MCF 10A (cell line): ENCODE data around the gene BCAS3. TPM values are rescaled to one million over a fixed set of nuclear protein-coding genes. Genes with fewer than 3 reads are reported as not detected.

Experiments used
- BruUV-seq: library from RNA; stranded (reverse); fragments of 400-500 nt; replicated peaks from 2 replicates; lab custom pipeline; 2021; lab: Mats Ljungman, UMichigan
- CTCF ChIA-PET: fragments of 300-600 bp; sonication (Branson Sonifier 250); formaldehyde crosslinking; extraction: SDS; loops from one replicate; lab custom pipeline; 2021; ENCODE audit warnings: antibody characterized with exemption, inconsistent platforms; lab: Yijun Ruan, JAX
- POLR2A ChIA-PET: fragments of 300-600, 350-650 bp; sonication (Branson Sonifier 250); formaldehyde crosslinking; extraction: SDS; loops from one replicate; lab custom pipeline; 2020; ENCODE audit warnings: antibody characterized with exemption, inconsistent platforms; lab: Yijun Ruan, JAX
- DNase-seq: peaks from one replicate; pipeline ENCODE4 v3.0.0-alpha.2; 2018; ENCODE audit not compliant: unreplicated experiment
- H3K27ac Mint-ChIP-seq: one replicate; pipeline ENCODE4 v1.8.0; 2022; ENCODE audit warnings: mild to moderate bottlenecking, low read depth, mixed read lengths; ENCODE audit not compliant: unreplicated experiment
- H3K27me3 Mint-ChIP-seq: one replicate; pipeline ENCODE4 v1.8.0; 2022; ENCODE audit warnings: mixed read lengths; ENCODE audit not compliant: insufficient read depth, unreplicated experiment
- H3K36me3 Mint-ChIP-seq: one replicate; pipeline ENCODE4 v1.8.0; 2022; ENCODE audit warnings: mild to moderate bottlenecking, moderate library complexity, mixed read lengths; ENCODE audit not compliant: insufficient read depth, unreplicated experiment
- H3K4me1 Mint-ChIP-seq: one replicate; pipeline ENCODE4 v1.8.0; 2022; ENCODE audit warnings: mixed read lengths; ENCODE audit not compliant: insufficient read depth, unreplicated experiment
- H3K4me3 Mint-ChIP-seq: one replicate; pipeline ENCODE4 v1.8.0; 2022; ENCODE audit warnings: mild to moderate bottlenecking, moderate library complexity, mixed read lengths; ENCODE audit not compliant: unreplicated experiment
- H3K9me3 Mint-ChIP-seq: one replicate; pipeline ENCODE4 v1.8.0; 2022; ENCODE audit warnings: mixed read lengths; ENCODE audit not compliant: unreplicated experiment
- CTCF ChIP-seq: fragments of 200-600 bp; IDR thresholded peaks from one replicate; pipeline ENCODE4 v1.8.0; 2022; ENCODE audit warnings: antibody characterized with exemption, mild to moderate bottlenecking; ENCODE audit not compliant: unreplicated experiment
- intact Hi-C: fragments of 100-400 bp; cut with micrococcal nuclease; formaldehyde crosslinking; loops from 2 replicates; pipeline ENCODE4 v1.14.1; 2022
- total RNA-seq: library from RNA; stranded (reverse); gene quantifications from 2 replicates; pipeline ENCODE4 v1.2.3, GENCODE V29; 2022

Gene BCAS3
- total RNA-seq, 1 experiment from 2014 or later, result 14.6 TPM

DNA sequence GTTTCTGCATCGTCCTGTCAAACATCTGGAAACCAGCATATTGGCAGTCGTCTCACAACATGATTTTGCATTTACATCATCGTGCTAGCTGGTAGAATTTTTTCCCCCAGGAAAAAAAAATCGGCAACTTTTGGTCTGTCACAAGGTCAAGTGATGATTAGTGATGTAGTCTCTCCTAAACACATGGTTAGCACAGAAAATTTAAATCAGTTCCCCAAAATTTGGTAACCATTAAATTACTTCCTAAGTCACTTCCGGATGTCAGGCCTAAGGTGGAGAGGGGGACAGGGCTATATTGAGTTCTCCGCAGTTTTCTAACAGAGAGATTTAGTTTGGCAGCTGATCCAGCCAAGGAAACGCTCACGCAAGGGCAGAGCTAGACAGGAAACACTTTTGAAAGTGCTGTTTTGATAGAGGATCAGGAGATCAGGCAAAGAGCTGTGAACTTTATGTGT is 451.0 kb downstream of the BCAS3 start:
- intact Hi-C loops, result no loop called here
- H3K9me3 Mint-ChIP-seq, result no peaks in the 10 kb centered on the region
- POLR2A ChIA-PET, result no interaction called here
- TF ChIP-seq CTCF, result no peak
- CTCF ChIA-PET, result no interaction called here
- DNase-seq, result no peak
- H3K4me1 Mint-ChIP-seq, result no peaks in the 10 kb centered on the region
- H3K27me3 Mint-ChIP-seq, result no peaks in the 10 kb centered on the region
- no peaks in the 10 kb centered on the region for H3K36me3 Mint-ChIP-seq
- BruUV-seq, result no TSS peak
- H3K4me3 Mint-ChIP-seq, result no peak overlapping the region
- no peak overlapping the region for H3K27ac Mint-ChIP-seq

GRCh38 chr17:61129267-61130254 is 451.9 kb downstream of the BCAS3 start:
- POLR2A ChIA-PET, result no interaction called here

GRCh38 chr17:61130330-61130729 is 452.7 kb downstream of the BCAS3 start:
- no peak overlapping the region for H3K27ac Mint-ChIP-seq
- no peaks in the 10 kb centered on the region for H3K4me1 Mint-ChIP-seq
- H3K36me3 Mint-ChIP-seq, result no peaks in the 10 kb centered on the region
- H3K27me3 Mint-ChIP-seq, result no peaks in the 10 kb centered on the region
- ChIA-PET CTCF (interaction anchor here (0.6 kb wide), 1 partner anchor 15 kb away, joined by 3 read pairs; no protein-coding TSS in a partner anchor), POLR2A (no interaction called here)
- H3K4me3 Mint-ChIP-seq, result no peak overlapping the region
- no peaks in the 10 kb centered on the region for H3K9me3 Mint-ChIP-seq
- TF ChIP-seq CTCF, result no peak
- no peak for DNase-seq
- intact Hi-C loops, result no loop called here
- no TSS peak for BruUV-seq

More at GRCh38 chr17:61129267-61130254, 451.9 kb downstream of the BCAS3 start:
- BruUV-seq, result no TSS peak
- no peak for TF ChIP-seq CTCF
- no peak for DNase-seq
- H3K4me1 Mint-ChIP-seq, result no peaks in the 10 kb centered on the region
- intact Hi-C loops, result no loop called here
- no peak overlapping the region for H3K4me3 Mint-ChIP-seq
- no peak overlapping the region for H3K27ac Mint-ChIP-seq
- no peaks in the 10 kb centered on the region for H3K36me3 Mint-ChIP-seq
- no peaks in the 10 kb centered on the region for H3K9me3 Mint-ChIP-seq
- H3K27me3 Mint-ChIP-seq, result no peaks in the 10 kb centered on the region
- CTCF ChIA-PET, result interaction anchor here (0.6 to 0.8 kb wide), 2 partner anchors 16 to 50 kb away, joined by 3 read pairs; no protein-coding TSS in a partner anchor

DNA sequence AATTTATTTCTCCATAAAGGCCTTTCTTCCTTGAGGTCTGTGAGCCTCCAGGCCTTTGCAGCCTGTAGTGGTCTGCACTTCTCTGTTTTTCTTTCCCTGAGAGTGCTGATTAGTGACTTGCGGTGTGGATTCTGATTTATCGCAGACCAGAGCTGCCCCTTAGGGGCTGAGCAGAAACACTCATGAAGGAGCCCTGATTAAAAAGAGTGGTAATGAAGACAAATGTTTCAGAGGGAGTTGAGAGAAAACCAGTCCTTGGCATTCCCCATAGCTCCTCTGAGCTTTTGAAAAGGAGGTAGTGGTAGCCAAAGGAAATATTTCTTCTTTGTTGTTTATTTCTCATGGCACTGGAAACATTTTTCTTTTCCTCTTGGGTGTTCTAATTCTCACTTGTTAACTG is 453.9 kb downstream of the BCAS3 start:
- BruUV-seq, result no TSS peak
- intact Hi-C loops, result no loop called here

More for the DNA sequence above, 453.9 kb downstream of the BCAS3 start:
- Mint-ChIP-seq H3K9me3 (no peaks in the 10 kb centered on the region), H3K36me3 (no peaks in the 10 kb centered on the region), H3K27ac (no peak overlapping the region), H3K27me3 (no peaks in the 10 kb centered on the region), H3K4me1 (no peaks in the 10 kb centered on the region), H3K4me3 (no peak overlapping the region)
- ChIA-PET POLR2A (interaction anchor here (0.9 kb wide), 1 partner anchor 34 kb away, joined by 3 read pairs; no protein-coding TSS in a partner anchor), CTCF (interaction anchor here (0.6 kb wide), 1 partner anchor 15 kb away, joined by 5 read pairs; no protein-coding TSS in a partner anchor)
- TF ChIP-seq CTCF, result no peak
- no peak for DNase-seq
